Embryonic facial prominence (tissue), 1 donor: Measurements from ENCODE around the gene SRL.

Experiments used
- DNase-seq: peaks from one replicate; pipeline ENCODE4 v3.0.0-alpha.2; 2016; ENCODE audit errors: extremely low spot score

Gene SRL

GRCh38 chr16:4202615-4203345, 39.1 kb downstream of the SRL start:
- no peak for DNase-seq

- DNase-seq: no peak
These were observed 41.1 kb downstream of the SRL start for GRCh38 chr16:4200781-4201137.

GRCh38 chr16:4200000-4200780, 41.7 kb downstream of the SRL start:
- DNase-seq: no peak

- DNase-seq: no peak
These were observed 43.1 kb downstream of the SRL start for GRCh38 chr16:4198816-4199215.

GRCh38 chr16:4194661-4195060, 47.2 kb downstream of the SRL start:
- DNase-seq: no peak

- DNase-seq: no peak
These were observed 48.0 kb downstream of the SRL start for GRCh38 chr16:4193920-4194319.

- no peak for DNase-seq
These were observed 49.7 kb downstream of the SRL start for GRCh38 chr16:4192206-4192605.

- DNase-seq: no peak
These were observed 51.1 kb downstream of the SRL start for GRCh38 chr16:4190712-4191333.

- DNase-seq: no peak
These were observed 51.8 kb downstream of the SRL start for GRCh38 chr16:4190086-4190485.

- DNase-seq: no peak
These were observed 57.7 kb downstream of the SRL start for GRCh38 chr16:4184038-4184702.

GRCh38 chr16:4183237-4184037, 58.4 kb downstream of the SRL start:
- peak; percentile 77 for DNase-seq

- DNase-seq: no peak
These were observed 59.2 kb downstream of the SRL start for GRCh38 chr16:4182581-4183236.

GRCh38 chr16:4180511-4180910, 61.4 kb downstream of the SRL start:
- no peak for DNase-seq

- no peak for DNase-seq
These were observed 62.1 kb downstream of the SRL start for GRCh38 chr16:4179763-4180260.

GRCh38 chr16:4179020-4179419, 62.9 kb downstream of the SRL start:
- DNase-seq: no peak

- no peak for DNase-seq
These were observed 63.3 kb downstream of the SRL start for GRCh38 chr16:4178468-4179010.

- DNase-seq: no peak
These were observed 64.9 kb downstream of the SRL start for GRCh38 chr16:4176906-4177417.

- DNase-seq: no peak
These were observed 66.0 kb downstream of the SRL start for GRCh38 chr16:4175849-4176248.

- DNase-seq: no peak
These were observed 69.8 kb downstream of the SRL start for GRCh38 chr16:4172070-4172469.

GRCh38 chr16:4169415-4169814, 72.5 kb downstream of the SRL start:
- DNase-seq: no peak
